ENCODE results near the gene CRYM.

The CRYM gene

GRCh38 chr16:21242756-21243155, 35.3 kb downstream of the CRYM start:
- no peak for DNase-seq

- DNase-seq, result no peak
These were observed 38.4 kb downstream of the CRYM start for GRCh38 chr16:21239646-21240045.

GRCh38 chr16:21236831-21237230, 41.3 kb downstream of the CRYM start:
- DNase-seq, result no peak

GRCh38 chr16:21235199-21235585, 42.9 kb downstream of the CRYM start:
- no peak for DNase-seq

- no peak for DNase-seq
These were observed 44.5 kb downstream of the CRYM start, which contains the start of gene ANKS4B for GRCh38 chr16:21233521-21234150. TSS of gene ANKS4B (plus strand) at chr16:21233699. CDS start at chr16:21233738, 39 bp downstream.

- DNase-seq, result no peak
These were observed 45.0 kb downstream of the CRYM start for GRCh38 chr16:21233045-21233520.

GRCh38 chr16:21228361-21228872, 49.7 kb downstream of the CRYM start:
- DNase-seq, result no peak

GRCh38 chr16:21227866-21228265, 50.2 kb downstream of the CRYM start:
- no peak for DNase-seq

- no peak for DNase-seq
These were observed 51.3 kb downstream of the CRYM start for GRCh38 chr16:21226749-21227148.

GRCh38 chr16:21224800-21225199, 53.3 kb downstream of the CRYM start:
- DNase-seq, result no peak

- no peak for DNase-seq
These were observed 54.3 kb downstream of the CRYM start for GRCh38 chr16:21223787-21224186.

GRCh38 chr16:21222495-21223337, 55.4 kb downstream of the CRYM start:
- DNase-seq, result no peak

GRCh38 chr16:21219551-21219950, 58.5 kb downstream of the CRYM start:
- DNase-seq, result no peak

- no peak for DNase-seq
These were observed 59.9 kb downstream of the CRYM start for GRCh38 chr16:21218153-21218552.

GRCh38 chr16:21217121-21217520, 61.0 kb downstream of the CRYM start:
- DNase-seq, result no peak

GRCh38 chr16:21214086-21214485, 64.0 kb downstream of the CRYM start:
- DNase-seq, result no peak

- no peak for DNase-seq
These were observed 66.6 kb downstream of the CRYM start, which contains the start of gene ZP2 for GRCh38 chr16:21211486-21211885. TSS of gene ZP2 (minus strand) at chr16:21211574. CDS start at chr16:21211547, 27 bp downstream.

Measured in cortex of kidney (tissue), 1 donor.